MCF 10A (cell line): Measurements from ENCODE around the gene RHOA. TPM values are rescaled to one million over a fixed set of nuclear protein-coding genes. Genes with fewer than 3 reads are reported as not detected.

Source experiments
- BruUV-seq: library from RNA; stranded (reverse); fragments of 400-500 nt; replicated peaks from 2 replicates; lab custom pipeline; 2021; lab: Mats Ljungman, UMichigan
- CTCF ChIA-PET: fragments of 300-600 bp; sonication (Branson Sonifier 250); formaldehyde crosslinking; extraction: SDS; loops from one replicate; lab custom pipeline; 2021; ENCODE audit warnings: antibody characterized with exemption, inconsistent platforms; lab: Yijun Ruan, JAX
- POLR2A ChIA-PET: fragments of 300-600, 350-650 bp; sonication (Branson Sonifier 250); formaldehyde crosslinking; extraction: SDS; loops from one replicate; lab custom pipeline; 2020; ENCODE audit warnings: antibody characterized with exemption, inconsistent platforms; lab: Yijun Ruan, JAX
- DNase-seq: peaks from one replicate; pipeline ENCODE4 v3.0.0-alpha.2; 2018; ENCODE audit not compliant: unreplicated experiment
- H3K27ac Mint-ChIP-seq: one replicate; pipeline ENCODE4 v1.8.0; 2022; ENCODE audit warnings: mild to moderate bottlenecking, low read depth, mixed read lengths; ENCODE audit not compliant: unreplicated experiment
- H3K27me3 Mint-ChIP-seq: one replicate; pipeline ENCODE4 v1.8.0; 2022; ENCODE audit warnings: mixed read lengths; ENCODE audit not compliant: insufficient read depth, unreplicated experiment
- H3K36me3 Mint-ChIP-seq: one replicate; pipeline ENCODE4 v1.8.0; 2022; ENCODE audit warnings: mild to moderate bottlenecking, moderate library complexity, mixed read lengths; ENCODE audit not compliant: insufficient read depth, unreplicated experiment
- H3K4me1 Mint-ChIP-seq: one replicate; pipeline ENCODE4 v1.8.0; 2022; ENCODE audit warnings: mixed read lengths; ENCODE audit not compliant: insufficient read depth, unreplicated experiment
- H3K4me3 Mint-ChIP-seq: one replicate; pipeline ENCODE4 v1.8.0; 2022; ENCODE audit warnings: mild to moderate bottlenecking, moderate library complexity, mixed read lengths; ENCODE audit not compliant: unreplicated experiment
- H3K9me3 Mint-ChIP-seq: one replicate; pipeline ENCODE4 v1.8.0; 2022; ENCODE audit warnings: mixed read lengths; ENCODE audit not compliant: unreplicated experiment
- intact Hi-C: fragments of 100-400 bp; cut with micrococcal nuclease; formaldehyde crosslinking; loops from 2 replicates; pipeline ENCODE4 v1.14.1; 2022
- total RNA-seq: library from RNA; stranded (reverse); gene quantifications from 2 replicates; pipeline ENCODE4 v1.2.3, GENCODE V29; 2022
- TF ChIP-seq, protein P1 (sequence below): fragments of 200-600 bp; IDR thresholded peaks from one replicate; pipeline ENCODE4 v1.8.0; 2022; ENCODE audit warnings: antibody characterized with exemption, mild to moderate bottlenecking; ENCODE audit not compliant: unreplicated experiment

Gene RHOA
- total RNA-seq, 1 experiment from 2014 or later: 298 TPM

DNA sequence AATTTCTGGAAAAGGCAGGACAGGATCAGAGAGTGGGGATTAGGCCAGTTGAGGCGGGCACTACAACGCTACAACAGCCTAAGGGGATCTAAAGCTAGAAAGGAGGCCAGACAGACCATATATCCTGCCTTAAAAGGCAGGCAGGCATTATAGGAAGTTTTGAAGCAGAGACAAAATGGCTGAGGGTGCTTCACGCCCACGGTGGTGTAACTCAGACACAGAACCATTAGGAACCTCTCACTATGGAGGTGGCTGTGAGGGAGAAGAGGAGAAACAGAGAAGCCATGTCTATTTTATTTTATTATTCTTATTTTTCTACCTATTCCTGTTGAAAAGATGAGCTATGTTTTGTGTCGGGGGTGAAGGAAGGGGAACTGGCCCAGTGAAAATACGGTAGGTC, 69.8 kb downstream of the RHOA start:
- no peak for DNase-seq
- ChIA-PET CTCF (interaction anchor here (0.6 to 0.7 kb wide), 2 partner anchors 8 to 103 kb away, joined by 4 read pairs; no protein-coding TSS in a partner anchor), POLR2A (interaction anchor here (0.7 to 1.2 kb wide), 2 partner anchors 9 to 16 kb away, joined by 4 to 5 read pairs; no protein-coding TSS in a partner anchor)
- H3K4me1 Mint-ChIP-seq: peaks cover 28% of the 10 kb centered on the region
- no peak overlapping the region for H3K4me3 Mint-ChIP-seq
- intact Hi-C loops: loop anchor here (2.0 kb wide), 1 partner anchor 17 kb away; the partner anchor contains the start of gene GPX1
- BruUV-seq: no TSS peak
- H3K36me3 Mint-ChIP-seq: no peaks in the 10 kb centered on the region
- no peak overlapping the region for H3K27ac Mint-ChIP-seq
- no peaks in the 10 kb centered on the region for H3K9me3 Mint-ChIP-seq
- TF ChIP-seq, protein P1, sequence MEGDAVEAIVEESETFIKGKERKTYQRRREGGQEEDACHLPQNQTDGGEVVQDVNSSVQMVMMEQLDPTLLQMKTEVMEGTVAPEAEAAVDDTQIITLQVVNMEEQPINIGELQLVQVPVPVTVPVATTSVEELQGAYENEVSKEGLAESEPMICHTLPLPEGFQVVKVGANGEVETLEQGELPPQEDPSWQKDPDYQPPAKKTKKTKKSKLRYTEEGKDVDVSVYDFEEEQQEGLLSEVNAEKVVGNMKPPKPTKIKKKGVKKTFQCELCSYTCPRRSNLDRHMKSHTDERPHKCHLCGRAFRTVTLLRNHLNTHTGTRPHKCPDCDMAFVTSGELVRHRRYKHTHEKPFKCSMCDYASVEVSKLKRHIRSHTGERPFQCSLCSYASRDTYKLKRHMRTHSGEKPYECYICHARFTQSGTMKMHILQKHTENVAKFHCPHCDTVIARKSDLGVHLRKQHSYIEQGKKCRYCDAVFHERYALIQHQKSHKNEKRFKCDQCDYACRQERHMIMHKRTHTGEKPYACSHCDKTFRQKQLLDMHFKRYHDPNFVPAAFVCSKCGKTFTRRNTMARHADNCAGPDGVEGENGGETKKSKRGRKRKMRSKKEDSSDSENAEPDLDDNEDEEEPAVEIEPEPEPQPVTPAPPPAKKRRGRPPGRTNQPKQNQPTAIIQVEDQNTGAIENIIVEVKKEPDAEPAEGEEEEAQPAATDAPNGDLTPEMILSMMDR: no peak
- H3K27me3 Mint-ChIP-seq: no peaks in the 10 kb centered on the region

DNA sequence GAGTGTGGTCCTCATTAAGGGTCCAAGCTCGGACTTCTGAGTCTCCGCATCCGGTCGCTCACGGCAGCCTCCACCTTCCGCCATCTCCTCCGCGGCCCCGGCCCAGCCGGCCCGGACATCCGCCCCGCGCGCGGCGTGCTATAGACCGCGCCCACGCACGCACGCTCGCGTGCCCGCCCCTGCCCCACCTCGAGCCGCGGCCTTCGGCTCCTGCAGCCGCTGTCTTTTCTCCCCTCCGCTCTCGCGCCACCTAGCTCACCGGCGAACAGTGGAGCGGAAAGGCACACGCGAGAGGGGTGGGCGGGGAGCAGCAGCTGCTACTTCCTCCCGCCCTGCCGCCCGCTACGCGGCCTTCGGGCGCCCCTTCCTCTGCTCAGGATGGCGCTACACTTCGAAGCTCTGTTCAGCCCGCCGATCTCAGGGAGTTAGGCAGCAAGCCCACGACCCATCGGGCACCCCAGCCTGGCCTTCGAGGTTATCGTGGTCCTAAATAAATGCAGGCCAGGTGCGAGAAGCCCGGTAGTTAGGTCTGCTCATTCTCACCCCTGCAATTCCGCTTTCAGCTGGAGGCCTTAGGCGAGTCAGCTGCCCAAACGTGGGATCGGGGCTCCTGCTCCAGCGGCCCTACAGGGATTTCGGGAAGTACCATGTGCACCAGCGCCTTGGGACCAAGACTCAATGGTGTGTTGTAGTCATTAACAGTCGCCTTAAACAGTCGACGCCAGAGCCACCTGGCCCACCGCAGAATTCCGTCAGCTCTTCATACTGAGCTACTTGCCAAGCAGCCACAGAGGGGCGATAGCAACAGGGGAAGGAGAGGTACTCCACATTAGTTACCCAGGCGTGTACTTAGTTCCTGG, 71.6 kb downstream of the RHOA start, which contains the start of gene USP4:
USP4 (minus strand) TSS at position 113 of the 860 bp plus-strand sequence; CDS start at position 84, 29 bp downstream.
- intact Hi-C loops: loop anchor here (1.0 to 2.0 kb wide), 2 partner anchors 19 to 109 kb away; partner anchors contain the start of gene GPX1
- TF ChIP-seq, protein P1: peak; percentile 26
- peaks cover 14% of the 10 kb centered on the region for H3K36me3 Mint-ChIP-seq
- ChIA-PET POLR2A (interaction anchor here (0.6 to 3.5 kb wide), 27 partner anchors 10 to 1864 kb away, joined by 3 to 74 read pairs (median 6); partner anchors contain the start of genes ARIH2, DAG1, GPX1 and IMPDH2), CTCF (interaction anchor here (0.5 to 2.1 kb wide), 28 partner anchors 11 to 321 kb away, joined by 3 to 12 read pairs (median 4); partner anchors contain the start of gene CCDC71)
- no peaks in the 10 kb centered on the region for H3K9me3 Mint-ChIP-seq
- DNase-seq: peak; percentile 89
- H3K4me3 Mint-ChIP-seq: peak within 1 kb of the TSS; percentile 96
- no peaks in the 10 kb centered on the region for H3K27me3 Mint-ChIP-seq
- peaks cover 19% of the 10 kb centered on the region for H3K4me1 Mint-ChIP-seq
- TSS peak; percentile 52 for BruUV-seq
- peak within 1 kb of the TSS; percentile 87 for H3K27ac Mint-ChIP-seq

DNA sequence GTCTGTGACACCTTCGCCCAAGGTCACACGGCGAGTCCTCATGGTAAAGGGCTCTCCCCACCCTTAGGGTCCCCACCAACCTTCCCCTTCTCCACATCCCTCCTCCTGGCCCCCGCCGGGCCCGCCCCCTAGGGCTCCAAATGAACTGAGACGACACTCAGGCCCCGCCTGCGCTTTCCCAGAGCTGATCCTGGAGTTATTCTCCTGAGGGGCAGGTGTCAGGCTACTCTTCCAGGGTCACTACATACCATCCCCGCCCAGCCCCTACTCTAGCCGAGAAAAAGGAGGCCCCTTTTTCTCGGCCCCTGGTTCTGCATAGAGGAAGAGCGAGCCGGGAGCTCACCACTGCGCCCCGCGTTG, 72.2 kb downstream of the RHOA start:
- H3K4me1 Mint-ChIP-seq: peaks cover 16% of the 10 kb centered on the region
- CTCF ChIA-PET: interaction anchor here (0.6 to 2.1 kb wide), 19 partner anchors 12 to 227 kb away, joined by 3 to 12 read pairs (median 5); partner anchors contain the start of gene CCDC71
- H3K9me3 Mint-ChIP-seq: no peaks in the 10 kb centered on the region
- no peak for DNase-seq
- peaks cover 20% of the 10 kb centered on the region for H3K36me3 Mint-ChIP-seq
- BruUV-seq: no TSS peak
- H3K27me3 Mint-ChIP-seq: no peaks in the 10 kb centered on the region
- peak overlapping the region; percentile 96 for H3K4me3 Mint-ChIP-seq
- POLR2A ChIA-PET: interaction anchor here (0.6 to 3.5 kb wide), 28 partner anchors 8 to 1864 kb away, joined by 3 to 74 read pairs (median 7); partner anchors contain the start of genes ARIH2, DAG1, GPX1 and IMPDH2
- intact Hi-C loops: no loop called here
- TF ChIP-seq, protein P1: no peak
- peak overlapping the region; percentile 87 for H3K27ac Mint-ChIP-seq
